Esophagus (tissue), 2 donors: ENCODE data around the gene TMEM232. TPM values are rescaled to one million over a fixed set of nuclear protein-coding genes. Genes with fewer than 3 reads are reported as not detected.
A peak's percentile ranks its signal among the peaks of the same experiment; 100 is the strongest.

ENCODE experiments used
- H3K27ac ChIP-seq, 2 donors: one replicate each; pipeline ENCODE4 v1.5.1; 2013; ENCODE audit warnings: low read depth in 2 of 2, mild to moderate bottlenecking in 2 of 2, inconsistent platforms in 1 of 2, low read length in 1 of 2, moderate library complexity in 1 of 2
- H3K27me3 ChIP-seq, 2 donors: one replicate each; pipeline ENCODE4 v1.6.1; 2013; ENCODE audit warnings: low read length in 2 of 2, control low read depth in 1 of 2, mild to moderate bottlenecking in 1 of 2; ENCODE audit not compliant: insufficient read depth in 2 of 2, control insufficient read depth in 1 of 2
- H3K36me3 ChIP-seq, 2 donors: one replicate each; pipeline ENCODE4 v1.6.1; 2013; ENCODE audit warnings: low read length in 1 of 2; ENCODE audit not compliant: control insufficient read depth in 2 of 2, insufficient read depth in 2 of 2
- H3K4me1 ChIP-seq, 2 donors: one replicate each; pipeline ENCODE4 v1.6.1; 2013; ENCODE audit warnings: low read length in 1 of 2; ENCODE audit not compliant: control insufficient read depth in 2 of 2, insufficient read depth in 2 of 2
- H3K4me3 ChIP-seq, 2 donors: one replicate each; pipeline ENCODE4 v1.5.1; 2013; ENCODE audit warnings: low read length in 2 of 2, mild to moderate bottlenecking in 2 of 2, low read depth in 1 of 2, moderate library complexity in 1 of 2
- H3K9me3 ChIP-seq, 2 donors: one replicate each; pipeline ENCODE4 v1.6.1; 2013; ENCODE audit warnings: mild to moderate bottlenecking in 2 of 2, low read depth in 1 of 2, low read length in 1 of 2, moderate library complexity in 1 of 2; ENCODE audit not compliant: control insufficient read depth in 2 of 2, insufficient read depth in 1 of 2
- WGBS, 2 donors: extraction: QIAGEN DNeasy Blood & Tissue Kit; methylation state at CpG; one replicate each; pipeline ENCODE4 v1.1.7; 2013; 5-methylcytosine and 5-hydroxymethylcytosine counted together
- polyA plus RNA-seq, 2 donors: library from polyadenylated mRNA; stranded (reverse); fragments of 200-250 nt; gene quantifications; one replicate each; pipeline ENCODE4 v1.2.3, GENCODE V29; 2013
- donor health status: healthy with polysubstance abuse.
- donor health status: Bipolar disorder and iron deficiency.

TMEM232 gene
- polyA plus RNA-seq: under 1 TPM; 0.49 to 0.65 TPM

DNA sequence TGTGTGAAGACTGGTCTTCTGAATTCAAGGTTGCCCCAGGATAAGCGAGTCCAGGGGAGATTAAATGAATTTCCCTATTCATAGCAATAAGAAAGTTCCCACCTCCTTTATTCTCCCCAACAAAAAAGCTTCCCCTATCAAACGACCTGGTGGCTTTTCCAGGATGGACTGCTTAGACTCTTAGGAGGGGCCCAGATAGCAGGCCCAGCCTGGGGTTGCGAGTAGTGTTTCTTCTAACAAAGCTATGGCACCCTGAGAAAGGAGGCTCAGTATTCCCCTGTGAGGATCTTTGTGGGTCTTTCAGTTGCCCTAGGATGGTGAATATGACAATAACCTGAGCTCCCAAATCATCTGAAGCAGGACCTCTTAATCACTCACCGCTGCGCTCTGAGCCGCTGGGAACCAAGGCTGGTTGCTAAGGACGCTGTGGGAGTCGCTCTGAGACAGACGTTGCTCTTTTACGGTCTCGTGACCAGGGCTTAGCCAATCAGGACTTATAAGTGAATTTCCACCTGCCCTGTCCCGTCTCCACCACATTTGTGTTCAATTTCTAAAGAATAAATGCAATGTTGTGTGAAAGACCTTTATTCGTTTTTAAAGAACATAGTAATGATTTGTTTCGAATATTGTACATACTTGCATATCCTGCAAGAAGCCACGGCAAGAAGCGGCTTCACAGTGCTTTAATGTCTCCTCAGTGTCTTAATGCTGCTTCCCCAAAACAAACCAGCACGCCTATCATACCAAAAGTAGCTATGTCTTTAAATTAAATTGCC, at the start of gene TMEM232:
TMEM232 (minus strand) TSS at position 423 of the 776 bp plus-strand sequence. CDS start 59,319 bp downstream, outside the sequence.
- Histone ChIP-seq H3K27me3 (no peaks in the 10 kb centered on the region), H3K4me3 (peak within 1 kb of the TSS; percentile 28 to 69)

GRCh38 chr5:110770286-110770685, 43.8 kb upstream of the TMEM232 start:
- Histone ChIP-seq H3K4me1 (no peaks in the 10 kb centered on the region), H3K27me3 (no peaks in the 10 kb centered on the region), H3K36me3 (no peaks in the 10 kb centered on the region), H3K27ac (no peak overlapping the region), H3K4me3 (no peak overlapping the region), H3K9me3 (no peaks in the 10 kb centered on the region)

More for the DNA sequence above, at the start of gene TMEM232:
- Histone ChIP-seq H3K9me3 (no peaks in the 10 kb centered on the region), H3K27ac (no peak within 1 kb of the TSS), H3K36me3 (no peaks in the 10 kb centered on the region), H3K4me1 (no peaks in the 10 kb centered on the region)
- 26 to 28% methylated on average over 17 of the region's 17 CpGs for WGBS, 2 donors

GRCh38 chr5:110769000-110769681, 42.7 kb upstream of the TMEM232 start:
- Histone ChIP-seq H3K9me3 (no peaks in the 10 kb centered on the region), H3K4me1 (no peaks in the 10 kb centered on the region), H3K27me3 (no peaks in the 10 kb centered on the region), H3K4me3 (no peak overlapping the region), H3K27ac (no peak overlapping the region), H3K36me3 (no peaks in the 10 kb centered on the region)
- 32 to 49% methylated on average over 5 of the region's 5 CpGs for WGBS, 2 donors

DNA sequence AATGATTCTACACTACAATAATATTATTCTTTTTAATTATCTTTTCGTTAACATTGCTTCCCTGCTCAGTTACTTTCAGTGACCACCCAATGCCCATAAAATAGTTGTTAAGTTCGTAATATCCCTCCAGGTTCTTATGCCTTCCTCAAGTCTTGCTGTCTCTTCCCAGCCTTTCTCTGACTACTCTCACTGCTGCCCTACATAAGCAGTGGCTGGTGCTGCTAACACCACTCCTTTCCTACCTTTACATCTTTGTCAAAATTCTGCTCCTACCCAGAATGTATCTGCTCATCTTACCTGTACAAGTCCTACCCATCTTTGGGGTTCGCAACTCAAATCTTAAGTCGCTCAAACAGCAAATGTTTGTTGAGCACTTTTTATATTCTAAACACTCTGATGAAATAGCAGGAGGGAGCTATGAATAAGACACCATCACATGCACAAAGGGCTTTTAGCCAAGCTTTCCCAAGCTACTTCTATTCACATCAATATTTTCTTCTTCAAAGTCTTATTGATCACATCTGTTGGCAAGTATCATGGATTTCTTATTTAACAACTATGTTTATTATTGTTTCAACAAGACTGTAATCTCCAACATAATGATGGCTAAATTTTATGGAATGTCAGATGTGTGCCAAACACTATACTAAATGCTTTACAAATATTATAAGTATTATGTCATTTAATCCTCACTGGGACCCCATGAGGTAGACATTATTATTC, 41.8 kb upstream of the TMEM232 start:
- no peaks in the 10 kb centered on the region for H3K36me3 ChIP-seq
- no peak overlapping the region for H3K27ac ChIP-seq
- H3K27me3 ChIP-seq: no peaks in the 10 kb centered on the region
- no peak overlapping the region for H3K4me3 ChIP-seq
- no peaks in the 10 kb centered on the region for H3K9me3 ChIP-seq
- 77 to 79% methylated on average over 4 of the region's 4 CpGs for WGBS, 2 donors
- H3K4me1 ChIP-seq: no peaks in the 10 kb centered on the region

GRCh38 chr5:110760158-110760557, 33.7 kb upstream of the TMEM232 start:
- no peaks in the 10 kb centered on the region for H3K4me1 ChIP-seq
- no peak overlapping the region for H3K4me3 ChIP-seq
- H3K36me3 ChIP-seq: no peaks in the 10 kb centered on the region
- 62 to 69% methylated on average over 1 of the region's 1 CpG for WGBS, 2 donors
- no peaks in the 10 kb centered on the region for H3K9me3 ChIP-seq
- no peak overlapping the region for H3K27ac ChIP-seq
- H3K27me3 ChIP-seq: no peaks in the 10 kb centered on the region

- no peaks in the 10 kb centered on the region for H3K9me3 ChIP-seq
- H3K4me3 ChIP-seq: no peak overlapping the region
- H3K27me3 ChIP-seq: no peaks in the 10 kb centered on the region
- 45 to 47% methylated on average over 4 of the region's 4 CpGs for WGBS, 2 donors
- no peak overlapping the region for H3K27ac ChIP-seq
- H3K4me1 ChIP-seq: no peaks in the 10 kb centered on the region
- peaks cover 0 to 2% of the 10 kb centered on the region in 2 donors for H3K36me3 ChIP-seq
Observed at GRCh38 chr5:110757118-110757729, 30.8 kb upstream of the TMEM232 start.

- no peaks in the 10 kb centered on the region for H3K4me1 ChIP-seq
- no peaks in the 10 kb centered on the region for H3K27me3 ChIP-seq
- no peak overlapping the region for H3K27ac ChIP-seq
- no peaks in the 10 kb centered on the region for H3K9me3 ChIP-seq
- H3K36me3 ChIP-seq: peaks cover 0 to 2% of the 10 kb centered on the region in 2 donors
- H3K4me3 ChIP-seq: no peak overlapping the region
Observed at GRCh38 chr5:110754181-110754580, 27.7 kb upstream of the TMEM232 start.

DNA sequence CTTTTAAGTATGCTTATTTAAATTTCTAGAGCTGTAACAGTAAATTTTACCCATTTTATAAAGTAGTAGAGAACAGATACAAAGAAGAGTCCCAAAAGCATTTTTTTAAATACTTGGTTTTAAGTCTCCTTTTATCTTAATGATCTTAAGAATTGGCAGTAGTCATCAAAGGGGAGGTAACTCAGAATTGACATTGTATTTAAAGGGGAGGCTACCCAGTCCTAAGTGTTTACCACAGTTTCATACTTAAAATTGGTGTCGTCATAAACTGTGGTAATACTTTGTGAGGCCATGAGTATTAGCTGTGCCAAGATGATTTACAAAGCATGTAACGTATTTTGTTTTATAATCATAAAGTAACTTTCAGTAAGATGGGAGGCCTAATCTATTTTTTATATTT, 27.1 kb upstream of the TMEM232 start:
- H3K9me3 ChIP-seq: no peaks in the 10 kb centered on the region
- 88 to 89% methylated on average over 2 of the region's 2 CpGs for WGBS, 2 donors
- H3K4me3 ChIP-seq: no peak overlapping the region
- no peaks in the 10 kb centered on the region for H3K4me1 ChIP-seq
- H3K27ac ChIP-seq: no peak overlapping the region
- peaks cover 0 to 2% of the 10 kb centered on the region in 2 donors for H3K36me3 ChIP-seq
- no peaks in the 10 kb centered on the region for H3K27me3 ChIP-seq

- Histone ChIP-seq H3K4me3 (no peak overlapping the region), H3K27me3 (no peaks in the 10 kb centered on the region), H3K9me3 (no peaks in the 10 kb centered on the region), H3K36me3 (peaks cover 0 to 2% of the 10 kb centered on the region in 2 donors), H3K4me1 (no peaks in the 10 kb centered on the region), H3K27ac (no peak overlapping the region)
- 69 to 78% methylated on average over 1 of the region's 1 CpG for WGBS, 2 donors
Observed at GRCh38 chr5:110752953-110753352, 26.5 kb upstream of the TMEM232 start.
